Neural progenitor cell (in vitro differentiated cells): ENCODE data around the gene COPS8. TPM values are rescaled to one million over a fixed set of nuclear protein-coding genes. Genes with fewer than 3 reads are reported as not detected.
A peak's percentile ranks its signal among the peaks of the same experiment; 100 is the strongest.

Experiments used
- DNase-seq: peaks from one replicate; pipeline ENCODE4 v3.0.0-alpha.2; 2016; ENCODE audit warnings: low spot score
- H2AFZ ChIP-seq: fragments of 200-600 bp; sonication (generic); replicated peaks from 2 replicates; pipeline ENCODE4 v1.6.1; 2016; ENCODE audit warnings: antibody characterized with exemption
- H3F3A ChIP-seq: fragments of 200-600 bp; sonication (generic); 2 replicates; pipeline ENCODE4 v1.6.1; 2016; ENCODE audit warnings: antibody characterized with exemption, low read depth
- H3K27ac ChIP-seq: fragments of 200-600 bp; sonication (generic); 2 replicates; pipeline ENCODE4 v1.5.1; 2016; ENCODE audit warnings: mild to moderate bottlenecking
- H3K27me3 ChIP-seq: fragments of 200-600 bp; sonication (generic); 2 replicates; pipeline ENCODE4 v1.6.1; 2016; ENCODE audit warnings: mild to moderate bottlenecking, moderate library complexity
- H3K36me3 ChIP-seq: fragments of 200-600 bp; sonication (generic); 2 replicates; pipeline ENCODE4 v1.5.1; 2016
- H3K4me1 ChIP-seq: fragments of 200-600 bp; sonication (generic); 2 replicates; pipeline ENCODE4 v1.6.1; 2016; ENCODE audit warnings: mixed run types
- H3K4me2 ChIP-seq: fragments of 200-600 bp; sonication (generic); 2 replicates; pipeline ENCODE4 v1.6.1; 2016
- H3K4me3 ChIP-seq: fragments of 200-600 bp; sonication (generic); 2 replicates; pipeline ENCODE4 v1.5.1; 2016
- H3K79me2 ChIP-seq: fragments of 200-600 bp; sonication (generic); 2 replicates; pipeline ENCODE4 v1.6.1; 2016; ENCODE audit warnings: low read depth
- H3K9ac ChIP-seq: fragments of 200-600 bp; sonication (generic); 2 replicates; pipeline ENCODE4 v1.6.1; 2016
- H3K9me3 ChIP-seq: fragments of 200-600 bp; sonication (generic); 2 replicates; pipeline ENCODE4 v1.5.1; 2016; ENCODE audit warnings: low read depth
- H4K20me1 ChIP-seq: fragments of 200-600 bp; sonication (generic); 2 replicates; pipeline ENCODE4 v1.6.1; 2016; ENCODE audit warnings: low read depth
- H3K27ac Mint-ChIP-seq: 3 replicates; pipeline ENCODE4 v1.8.0; 2021; ENCODE audit warnings: mixed read lengths
- H3K27me3 Mint-ChIP-seq: 2 replicates; pipeline ENCODE4 v1.8.0; 2022; ENCODE audit warnings: low read depth, mild to moderate bottlenecking, inconsistent platforms, moderate library complexity, mixed read lengths; ENCODE audit not compliant: insufficient read depth
- H3K36me3 Mint-ChIP-seq: 3 replicates; pipeline ENCODE4 v1.8.0; 2021; ENCODE audit warnings: mixed read lengths
- H3K4me1 Mint-ChIP-seq: 3 replicates; pipeline ENCODE4 v1.8.0; 2021; ENCODE audit warnings: mixed read lengths
- H3K4me3 Mint-ChIP-seq: 3 replicates; pipeline ENCODE4 v1.8.0; 2021; ENCODE audit warnings: mild to moderate bottlenecking, moderate library complexity, mixed read lengths
- H3K9me3 Mint-ChIP-seq: 3 replicates; pipeline ENCODE4 v1.8.0; 2020; ENCODE audit warnings: mixed read lengths
- CTCF ChIP-seq: fragments of 200-600 bp; sonication (generic); IDR thresholded peaks from 2 replicates; pipeline ENCODE4 v1.5.1; 2017; ENCODE audit warnings: antibody characterized with exemption, mild to moderate bottlenecking
- EZH2 ChIP-seq: fragments of 200-600 bp; sonication (generic); IDR thresholded peaks from 2 replicates; pipeline ENCODE4 v1.6.1; 2017; ENCODE audit warnings: antibody characterized with exemption, mild to moderate bottlenecking, moderate library complexity
- EZH2phosphoT487 ChIP-seq: fragments of 200-600 bp; sonication (generic); IDR thresholded peaks from 2 replicates; pipeline ENCODE4 v1.6.1; 2017; ENCODE audit warnings: antibody characterized with exemption
- total RNA-seq: library from RNA; depleted of rRNA; stranded (reverse); fragments of >200 nt; gene quantifications from 2 replicates; pipeline ENCODE4 v1.2.3, GENCODE V29; 2015; ENCODE audit warnings: low replicate concordance

Gene COPS8
- total RNA-seq, 1 donor from 2014 or later, result 267 TPM

GRCh38 chr2:237092920-237093781, 7.5 kb downstream of the COPS8 start:
- no peak overlapping the region for H3K27ac Mint-ChIP-seq

GRCh38 chr2:237096201-237096600, 10.5 kb downstream of the COPS8 start:
- Histone ChIP-seq H3K4me1 (peaks cover 16% of the 10 kb centered on the region), H3K9me3 (no peaks in the 10 kb centered on the region), H3K79me2 (peaks cover 16% of the 10 kb centered on the region), H3K27ac (no peak overlapping the region), H4K20me1 (peaks cover 6% of the 10 kb centered on the region), H3K4me2 (no peak overlapping the region), H3K4me3 (no peak overlapping the region), H2AFZ (no peak overlapping the region), H3K36me3 (peaks cover 14% of the 10 kb centered on the region), H3K27me3 (no peaks in the 10 kb centered on the region), H3F3A (peaks cover 21% of the 10 kb centered on the region), H3K9ac (no peak overlapping the region)
- Mint-ChIP-seq H3K27me3 (no peaks in the 10 kb centered on the region), H3K4me3 (no peak overlapping the region), H3K27ac (no peak overlapping the region), H3K36me3 (peaks cover 34% of the 10 kb centered on the region), H3K9me3 (no peaks in the 10 kb centered on the region), H3K4me1 (no peaks in the 10 kb centered on the region)
- no peak for DNase-seq
- TF ChIP-seq EZH2phosphoT487, result no peak
- TF ChIP-seq EZH2, result no peak
- TF ChIP-seq CTCF, result no peak

More at GRCh38 chr2:237092920-237093781, 7.5 kb downstream of the COPS8 start:
- Histone ChIP-seq H3K9me3 (no peaks in the 10 kb centered on the region), H3K27ac (no peak overlapping the region), H3K36me3 (peaks cover 3% of the 10 kb centered on the region), H3K79me2 (peaks cover 39% of the 10 kb centered on the region), H3K27me3 (no peaks in the 10 kb centered on the region), H3F3A (peaks cover 8% of the 10 kb centered on the region), H2AFZ (no peak overlapping the region), H3K4me3 (no peak overlapping the region), H4K20me1 (peaks cover 6% of the 10 kb centered on the region), H3K4me1 (no peaks in the 10 kb centered on the region), H3K9ac (no peak overlapping the region), H3K4me2 (no peak overlapping the region)
- H3K27me3 Mint-ChIP-seq, result no peaks in the 10 kb centered on the region
- TF ChIP-seq EZH2phosphoT487 (no peak), EZH2 (no peak), CTCF (peak; percentile 67)
- no peaks in the 10 kb centered on the region for H3K9me3 Mint-ChIP-seq
- H3K36me3 Mint-ChIP-seq, result peaks cover 16% of the 10 kb centered on the region
- no peaks in the 10 kb centered on the region for H3K4me1 Mint-ChIP-seq
- no peak overlapping the region for H3K4me3 Mint-ChIP-seq
- peak; percentile 70 for DNase-seq

- TF ChIP-seq CTCF, result no peak
- TF ChIP-seq EZH2phosphoT487, result no peak
- TF ChIP-seq EZH2, result no peak
- H3K27ac Mint-ChIP-seq, result no peak overlapping the region
- Histone ChIP-seq H3K79me2 (peaks cover 16% of the 10 kb centered on the region), H3K27ac (no peak overlapping the region), H3K36me3 (peaks cover 14% of the 10 kb centered on the region), H3K4me1 (peaks cover 23% of the 10 kb centered on the region), H3K27me3 (no peaks in the 10 kb centered on the region), H3K4me2 (no peak overlapping the region), H3K9ac (no peak overlapping the region), H2AFZ (no peak overlapping the region), H3K4me3 (no peak overlapping the region), H4K20me1 (peaks cover 6% of the 10 kb centered on the region), H3F3A (peaks cover 27% of the 10 kb centered on the region), H3K9me3 (no peaks in the 10 kb centered on the region)
- no peak overlapping the region for H3K4me3 Mint-ChIP-seq
- no peaks in the 10 kb centered on the region for H3K27me3 Mint-ChIP-seq
- no peaks in the 10 kb centered on the region for H3K9me3 Mint-ChIP-seq
- no peak for DNase-seq
- H3K36me3 Mint-ChIP-seq, result peaks cover 36% of the 10 kb centered on the region
- no peaks in the 10 kb centered on the region for H3K4me1 Mint-ChIP-seq
These were observed 11.2 kb downstream of the COPS8 start for GRCh38 chr2:237096911-237097310.
